Measurements from ENCODE around the gene PRDM15.

DNA sequence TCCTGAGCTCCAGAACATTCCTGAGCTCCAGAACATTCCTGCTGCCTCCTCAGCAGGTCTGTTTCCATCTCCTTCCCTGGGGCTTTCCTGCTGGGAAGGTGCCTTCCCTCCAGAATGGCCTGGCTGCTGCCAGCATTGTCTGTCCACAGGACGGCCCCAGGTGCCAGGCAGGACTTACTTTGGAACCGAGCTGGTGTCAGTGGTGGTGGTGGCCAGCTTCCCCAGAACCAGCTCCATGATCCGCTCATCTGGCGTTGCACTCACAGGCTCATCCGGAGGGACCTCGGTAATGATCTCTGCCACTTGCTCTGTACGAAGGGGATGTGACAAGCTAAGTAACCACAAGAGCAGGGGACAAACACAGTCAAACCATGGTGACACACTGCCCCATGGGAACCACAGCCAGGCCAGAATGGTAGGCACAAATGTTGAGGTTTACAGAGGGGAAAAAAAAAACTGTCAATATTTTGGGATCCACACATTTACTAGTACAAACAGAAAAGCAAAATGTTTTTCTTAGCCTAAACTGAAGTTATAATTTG, 41.3 kb downstream of the PRDM15 start:
- TF ChIP-seq, protein P1, sequence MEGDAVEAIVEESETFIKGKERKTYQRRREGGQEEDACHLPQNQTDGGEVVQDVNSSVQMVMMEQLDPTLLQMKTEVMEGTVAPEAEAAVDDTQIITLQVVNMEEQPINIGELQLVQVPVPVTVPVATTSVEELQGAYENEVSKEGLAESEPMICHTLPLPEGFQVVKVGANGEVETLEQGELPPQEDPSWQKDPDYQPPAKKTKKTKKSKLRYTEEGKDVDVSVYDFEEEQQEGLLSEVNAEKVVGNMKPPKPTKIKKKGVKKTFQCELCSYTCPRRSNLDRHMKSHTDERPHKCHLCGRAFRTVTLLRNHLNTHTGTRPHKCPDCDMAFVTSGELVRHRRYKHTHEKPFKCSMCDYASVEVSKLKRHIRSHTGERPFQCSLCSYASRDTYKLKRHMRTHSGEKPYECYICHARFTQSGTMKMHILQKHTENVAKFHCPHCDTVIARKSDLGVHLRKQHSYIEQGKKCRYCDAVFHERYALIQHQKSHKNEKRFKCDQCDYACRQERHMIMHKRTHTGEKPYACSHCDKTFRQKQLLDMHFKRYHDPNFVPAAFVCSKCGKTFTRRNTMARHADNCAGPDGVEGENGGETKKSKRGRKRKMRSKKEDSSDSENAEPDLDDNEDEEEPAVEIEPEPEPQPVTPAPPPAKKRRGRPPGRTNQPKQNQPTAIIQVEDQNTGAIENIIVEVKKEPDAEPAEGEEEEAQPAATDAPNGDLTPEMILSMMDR (conservative IDR thresholded peaks at IDR 0.05; ENCODE audit: low read length): no peak
- TF ChIP-seq EZH2phosphoT487 (IDR thresholded peaks at IDR 0.05; ENCODE audit: borderline replicate concordance, low read depth, low read length): no peak
